ENCODE data around the gene OTOGL.

The OTOGL gene

DNA sequence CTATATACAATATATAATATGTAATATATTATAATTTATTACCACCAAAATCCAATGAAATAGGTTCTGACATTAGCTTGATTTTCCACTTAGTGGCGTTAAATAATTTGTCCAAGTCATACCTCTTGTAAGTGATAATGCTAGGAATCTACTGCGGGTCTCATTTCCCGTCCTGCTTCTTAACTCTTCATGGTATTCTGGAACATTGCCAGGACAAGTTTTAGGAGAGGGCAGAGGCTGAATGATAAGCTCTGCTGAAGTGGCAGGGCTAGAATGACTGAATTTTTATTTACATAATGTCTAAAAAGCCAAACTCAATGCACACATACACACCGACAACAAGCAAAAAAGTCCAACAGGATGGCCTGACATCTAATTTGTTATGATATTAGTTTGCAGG lies 274.3 kb downstream of the OTOGL start:
- Histone ChIP-seq H3K9me2 (replicated peaks; ENCODE audit: insufficient read depth, low read length) (no peaks in the 10 kb centered on the region), H3K4me2 (ENCODE audit: low read depth, low read length) (no peak overlapping the region), H3K4me1 (ENCODE audit: low read length) (no peaks in the 10 kb centered on the region), H2AFZ (ENCODE audit: low read length) (no peak overlapping the region), H3K9ac (ENCODE audit: low read length) (no peak overlapping the region), H4K20me1 (ENCODE audit: insufficient read depth, low read length) (no peaks in the 10 kb centered on the region), H3K9me3 (replicated peaks; ENCODE audit: insufficient read depth, low read length) (no peaks in the 10 kb centered on the region), H3K4me3 (ENCODE audit: low read length) (no peak overlapping the region), H3K27me3 (replicated peaks; ENCODE audit: insufficient read depth, low read length) (no peaks in the 10 kb centered on the region), H3K27ac (ENCODE audit: low read length) (no peak overlapping the region), H3K36me3 (replicated peaks; ENCODE audit: insufficient read depth, low read length) (no peaks in the 10 kb centered on the region), H3F3A (ENCODE audit: insufficient read depth, low read length) (no peaks in the 10 kb centered on the region), H3K79me2 (ENCODE audit: low read length) (no peaks in the 10 kb centered on the region)
- TF ChIP-seq, protein P1, sequence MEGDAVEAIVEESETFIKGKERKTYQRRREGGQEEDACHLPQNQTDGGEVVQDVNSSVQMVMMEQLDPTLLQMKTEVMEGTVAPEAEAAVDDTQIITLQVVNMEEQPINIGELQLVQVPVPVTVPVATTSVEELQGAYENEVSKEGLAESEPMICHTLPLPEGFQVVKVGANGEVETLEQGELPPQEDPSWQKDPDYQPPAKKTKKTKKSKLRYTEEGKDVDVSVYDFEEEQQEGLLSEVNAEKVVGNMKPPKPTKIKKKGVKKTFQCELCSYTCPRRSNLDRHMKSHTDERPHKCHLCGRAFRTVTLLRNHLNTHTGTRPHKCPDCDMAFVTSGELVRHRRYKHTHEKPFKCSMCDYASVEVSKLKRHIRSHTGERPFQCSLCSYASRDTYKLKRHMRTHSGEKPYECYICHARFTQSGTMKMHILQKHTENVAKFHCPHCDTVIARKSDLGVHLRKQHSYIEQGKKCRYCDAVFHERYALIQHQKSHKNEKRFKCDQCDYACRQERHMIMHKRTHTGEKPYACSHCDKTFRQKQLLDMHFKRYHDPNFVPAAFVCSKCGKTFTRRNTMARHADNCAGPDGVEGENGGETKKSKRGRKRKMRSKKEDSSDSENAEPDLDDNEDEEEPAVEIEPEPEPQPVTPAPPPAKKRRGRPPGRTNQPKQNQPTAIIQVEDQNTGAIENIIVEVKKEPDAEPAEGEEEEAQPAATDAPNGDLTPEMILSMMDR (IDR thresholded peaks at IDR 0.05; ENCODE audit: low read length), result no peak
- TF ChIP-seq EZH2phosphoT487 (IDR thresholded peaks at IDR 0.05; ENCODE audit: low read length), result no peak
- no peak for TF ChIP-seq EZH2 (optimal IDR thresholded peaks at IDR 0.05; ENCODE audit: low read depth, low read length)
- DNase-seq, result no peak

DNA sequence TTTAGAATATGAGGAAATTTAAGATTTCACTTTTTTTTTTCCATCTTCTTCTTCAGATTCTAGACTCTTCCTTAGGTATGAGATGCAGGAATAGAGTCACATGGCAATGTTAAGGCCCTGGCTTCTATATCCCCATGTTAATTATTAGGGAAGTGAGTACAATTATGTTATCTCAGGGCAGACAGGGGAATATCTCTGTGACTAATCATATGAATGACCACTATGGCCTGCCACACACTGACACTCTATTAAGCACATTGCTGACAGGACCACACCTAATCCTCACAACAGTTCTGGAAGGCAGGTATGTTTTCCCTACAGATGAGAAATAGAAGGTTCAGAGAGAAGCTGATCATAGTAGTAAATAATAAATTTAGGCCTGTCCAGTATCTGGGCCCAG lies 275.3 kb downstream of the OTOGL start:
- Histone ChIP-seq H3K9ac (ENCODE audit: low read length) (no peak overlapping the region), H3K36me3 (replicated peaks; ENCODE audit: insufficient read depth, low read length) (no peaks in the 10 kb centered on the region), H3K27me3 (replicated peaks; ENCODE audit: insufficient read depth, low read length) (no peaks in the 10 kb centered on the region), H3K27ac (ENCODE audit: low read length) (no peak overlapping the region), H3F3A (ENCODE audit: insufficient read depth, low read length) (no peaks in the 10 kb centered on the region), H2AFZ (ENCODE audit: low read length) (no peak overlapping the region), H3K9me2 (replicated peaks; ENCODE audit: insufficient read depth, low read length) (no peaks in the 10 kb centered on the region), H3K4me3 (ENCODE audit: low read length) (no peak overlapping the region), H3K4me2 (ENCODE audit: low read depth, low read length) (no peak overlapping the region), H3K79me2 (ENCODE audit: low read length) (no peaks in the 10 kb centered on the region), H4K20me1 (ENCODE audit: insufficient read depth, low read length) (no peaks in the 10 kb centered on the region), H3K9me3 (replicated peaks; ENCODE audit: insufficient read depth, low read length) (no peaks in the 10 kb centered on the region), H3K4me1 (ENCODE audit: low read length) (no peaks in the 10 kb centered on the region)
- DNase-seq, result no peak
- TF ChIP-seq EZH2phosphoT487 (IDR thresholded peaks at IDR 0.05; ENCODE audit: low read length), result no peak
- TF ChIP-seq, protein P1 (IDR thresholded peaks at IDR 0.05; ENCODE audit: low read length), result no peak
- no peak for TF ChIP-seq EZH2 (optimal IDR thresholded peaks at IDR 0.05; ENCODE audit: low read depth, low read length)

DNA sequence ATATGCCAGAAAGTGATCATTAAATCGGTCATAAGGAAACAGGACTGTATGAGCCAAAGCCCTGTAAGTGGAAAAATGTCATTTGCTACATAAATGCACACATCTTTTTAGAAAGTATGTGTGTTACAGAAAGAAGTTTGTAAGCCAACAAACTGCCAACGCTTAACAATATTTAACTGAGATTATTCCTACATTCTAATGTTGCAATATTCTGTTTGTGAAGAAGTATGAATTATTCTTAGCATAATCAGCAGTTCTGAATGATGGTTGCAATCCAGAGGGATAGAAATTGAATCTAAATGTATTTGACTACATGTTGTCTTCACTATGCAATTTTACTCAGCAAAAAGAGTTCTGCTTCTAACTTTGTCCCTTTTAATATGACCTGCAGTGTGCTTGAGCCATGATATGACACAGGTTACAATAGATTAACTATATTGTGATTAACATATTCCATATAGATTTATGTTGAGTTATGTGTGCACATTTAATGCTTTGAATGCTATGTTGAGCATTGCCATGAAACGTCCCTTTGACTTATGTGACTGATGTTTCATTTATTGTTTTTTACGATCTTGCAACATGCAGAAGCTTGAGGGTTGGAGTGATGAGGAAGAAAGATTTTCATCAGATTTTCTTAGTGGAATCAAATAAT lies 277.9 kb downstream of the OTOGL start:
- H3K4me2 ChIP-seq (ENCODE audit: low read depth, low read length), result no peak overlapping the region
- H3K36me3 ChIP-seq (replicated peaks; ENCODE audit: insufficient read depth, low read length), result no peaks in the 10 kb centered on the region
- H3K4me3 ChIP-seq (ENCODE audit: low read length), result no peak overlapping the region
- H3K4me1 ChIP-seq (ENCODE audit: low read length), result no peaks in the 10 kb centered on the region
- H3K9ac ChIP-seq (ENCODE audit: low read length), result no peak overlapping the region
- DNase-seq, result no peak
- H4K20me1 ChIP-seq (ENCODE audit: insufficient read depth, low read length), result no peaks in the 10 kb centered on the region
- H3K79me2 ChIP-seq (ENCODE audit: low read length), result no peaks in the 10 kb centered on the region
- no peaks in the 10 kb centered on the region for H3F3A ChIP-seq (ENCODE audit: insufficient read depth, low read length)
- H3K9me2 ChIP-seq (replicated peaks; ENCODE audit: insufficient read depth, low read length), result no peaks in the 10 kb centered on the region
- TF ChIP-seq EZH2phosphoT487 (IDR thresholded peaks at IDR 0.05; ENCODE audit: low read length), result no peak
- TF ChIP-seq, protein P1 (IDR thresholded peaks at IDR 0.05; ENCODE audit: low read length), result no peak
- no peak for TF ChIP-seq EZH2 (optimal IDR thresholded peaks at IDR 0.05; ENCODE audit: low read depth, low read length)
- no peaks in the 10 kb centered on the region for H3K27me3 ChIP-seq (replicated peaks; ENCODE audit: insufficient read depth, low read length)
- no peak overlapping the region for H3K27ac ChIP-seq (ENCODE audit: low read length)
- no peak overlapping the region for H2AFZ ChIP-seq (ENCODE audit: low read length)
- H3K9me3 ChIP-seq (replicated peaks; ENCODE audit: insufficient read depth, low read length), result no peaks in the 10 kb centered on the region

Measured in MM.1S (cell line).